K562 (cell line): ENCODE measurements around the gene LDLRAD3. TPM values are rescaled to one million over a fixed set of nuclear protein-coding genes. Genes with fewer than 3 reads are reported as not detected.

ENCODE experiments used
- GATAD2A ChIP-seq: fragments of 450-650 bp; IDR thresholded peaks from 2 replicates; pipeline ENCODE4 v1.6.1; 2017
- ZNF584 ChIP-seq: fragments of 200-800 bp; sonication (Bioruptor generic); IDR thresholded peaks from 2 replicates; pipeline ENCODE4 v1.6.1; 2016; ENCODE audit warnings: low read depth, mild to moderate bottlenecking, missing genetic modification characterization, missing compliant biosample characterization
- polyA plus RNA-seq, 8 experiments: library from polyadenylated mRNA; depleted of rRNA in 4 of 8; stranded (reverse) in 5 of 8; unstranded in 3 of 8; fragments of >200 nt; fragmentation: Nextera tagmentation in 2 of 8; fragmentation: Illumina TruSeq in 1 of 8; extraction: Ambion mirVana in 2 of 8; extraction: Trizol in 1 of 8; gene quantifications; 2 replicates each; pipeline versions ENCODE4 v1.2.1 to v1.2.3, GENCODE V29; 2011 to 2014; ENCODE audit warnings: inconsistent platforms in 1 of 8, missing spikeins in 1 of 8
- total RNA-seq, 7 experiments: library from RNA; depleted of rRNA in 6 of 7; stranded (reverse); fragments of >200 nt in 6 of 7; fragmentation: Illumina TruSeq in 2 of 7; extraction: Trizol in 2 of 7; gene quantifications; 2 replicates each; pipeline versions ENCODE4 v1.2.1 to v1.2.3, GENCODE V29; 2011 to 2021; ENCODE audit warnings: low replicate concordance in 1 of 7
- TF ChIP-seq, protein P1 (sequence below): fragments of 200-800 bp; sonication (Bioruptor generic); IDR thresholded peaks from 2 replicates; pipeline ENCODE4 v1.6.1; 2017; ENCODE audit warnings: missing genetic modification characterization, missing compliant biosample characterization
- TF ChIP-seq, protein P2 (sequence below): fragments of 250-450 bp; sonication (Bioruptor Pico); IDR thresholded peaks from 2 replicates; pipeline ENCODE4 v1.4.0; 2020; ENCODE audit warnings: mild to moderate bottlenecking, moderate library complexity

LDLRAD3 gene
- total and polyA plus RNA-seq, 9 of the 15 experiments (the other 6 are each of a cell fraction or from before 2014, with no cell fraction given): 0.73 to 7.2 (median 3.5) TPM

DNA sequence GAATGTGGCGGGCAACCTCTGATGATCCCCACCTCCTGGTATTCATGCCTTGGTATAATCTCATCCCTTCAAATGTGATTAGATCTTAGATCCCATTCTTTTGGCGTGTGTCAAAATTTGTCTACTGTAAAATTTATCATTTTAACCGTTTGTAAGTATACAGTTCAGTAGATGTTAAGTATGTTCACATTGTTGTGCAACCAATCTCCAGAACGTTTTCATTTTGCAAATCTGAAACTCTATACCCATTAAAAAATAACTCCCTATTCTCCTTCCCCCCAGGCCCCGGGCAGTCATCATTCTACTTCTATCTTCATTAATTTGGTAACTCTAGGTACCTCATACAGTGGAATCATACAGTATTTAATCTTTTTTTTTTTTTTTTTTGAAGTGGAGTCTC lies 159.0 kb downstream of the LDLRAD3 start (continued):
- TF ChIP-seq, protein P1, sequence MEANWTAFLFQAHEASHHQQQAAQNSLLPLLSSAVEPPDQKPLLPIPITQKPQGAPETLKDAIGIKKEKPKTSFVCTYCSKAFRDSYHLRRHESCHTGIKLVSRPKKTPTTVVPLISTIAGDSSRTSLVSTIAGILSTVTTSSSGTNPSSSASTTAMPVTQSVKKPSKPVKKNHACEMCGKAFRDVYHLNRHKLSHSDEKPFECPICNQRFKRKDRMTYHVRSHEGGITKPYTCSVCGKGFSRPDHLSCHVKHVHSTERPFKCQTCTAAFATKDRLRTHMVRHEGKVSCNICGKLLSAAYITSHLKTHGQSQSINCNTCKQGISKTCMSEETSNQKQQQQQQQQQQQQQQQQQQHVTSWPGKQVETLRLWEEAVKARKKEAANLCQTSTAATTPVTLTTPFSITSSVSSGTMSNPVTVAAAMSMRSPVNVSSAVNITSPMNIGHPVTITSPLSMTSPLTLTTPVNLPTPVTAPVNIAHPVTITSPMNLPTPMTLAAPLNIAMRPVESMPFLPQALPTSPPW (CRISPR knock-in tag): no peak
- no peak for TF ChIP-seq GATAD2A
- TF ChIP-seq ZNF584 (CRISPR knock-in tag): 0 out of 2 replicates have a peak, but pooled peaks have one; percentile 3
- TF ChIP-seq, protein P2, sequence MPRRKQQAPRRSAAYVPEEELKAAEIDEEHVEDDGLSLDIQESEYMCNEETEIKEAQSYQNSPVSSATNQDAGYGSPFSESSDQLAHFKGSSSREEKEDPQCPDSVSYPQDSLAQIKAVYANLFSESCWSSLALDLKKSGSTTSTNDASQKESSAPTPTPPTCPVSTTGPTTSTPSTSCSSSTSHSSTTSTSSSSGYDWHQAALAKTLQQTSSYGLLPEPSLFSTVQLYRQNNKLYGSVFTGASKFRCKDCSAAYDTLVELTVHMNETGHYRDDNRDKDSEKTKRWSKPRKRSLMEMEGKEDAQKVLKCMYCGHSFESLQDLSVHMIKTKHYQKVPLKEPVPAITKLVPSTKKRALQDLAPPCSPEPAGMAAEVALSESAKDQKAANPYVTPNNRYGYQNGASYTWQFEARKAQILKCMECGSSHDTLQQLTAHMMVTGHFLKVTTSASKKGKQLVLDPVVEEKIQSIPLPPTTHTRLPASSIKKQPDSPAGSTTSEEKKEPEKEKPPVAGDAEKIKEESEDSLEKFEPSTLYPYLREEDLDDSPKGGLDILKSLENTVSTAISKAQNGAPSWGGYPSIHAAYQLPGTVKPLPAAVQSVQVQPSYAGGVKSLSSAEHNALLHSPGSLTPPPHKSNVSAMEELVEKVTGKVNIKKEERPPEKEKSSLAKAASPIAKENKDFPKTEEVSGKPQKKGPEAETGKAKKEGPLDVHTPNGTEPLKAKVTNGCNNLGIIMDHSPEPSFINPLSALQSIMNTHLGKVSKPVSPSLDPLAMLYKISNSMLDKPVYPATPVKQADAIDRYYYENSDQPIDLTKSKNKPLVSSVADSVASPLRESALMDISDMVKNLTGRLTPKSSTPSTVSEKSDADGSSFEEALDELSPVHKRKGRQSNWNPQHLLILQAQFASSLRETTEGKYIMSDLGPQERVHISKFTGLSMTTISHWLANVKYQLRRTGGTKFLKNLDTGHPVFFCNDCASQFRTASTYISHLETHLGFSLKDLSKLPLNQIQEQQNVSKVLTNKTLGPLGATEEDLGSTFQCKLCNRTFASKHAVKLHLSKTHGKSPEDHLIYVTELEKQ (CRISPR knock-in tag): no peak
